HepG2 (cell line): ENCODE data around the gene ARFGEF3. TPM values are rescaled to one million over a fixed set of nuclear protein-coding genes. Genes with fewer than 3 reads are reported as not detected.

Experiments used
- CC2D1A ChIP-seq: sonication (generic); formaldehyde crosslinking; IDR thresholded peaks from 2 replicates; pipeline ENCODE4 v1.8.1; 2023; ENCODE audit warnings: mild to moderate bottlenecking, missing genetic modification reagents
- HOXA9 ChIP-seq: sonication (generic); formaldehyde crosslinking; IDR thresholded peaks from 2 replicates; pipeline ENCODE4 v1.8.1; 2022; ENCODE audit warnings: missing genetic modification reagents, mild to moderate bottlenecking, moderate library complexity, borderline replicate concordance
- MAZ ChIP-seq, 2 experiments: sonication (generic) in 1 of 2; formaldehyde crosslinking in 1 of 2; IDR thresholded peaks; 2 replicates each; pipeline versions ENCODE4 v1.5.0 to v1.6.1; 2012 to 2020; ENCODE audit warnings: low read depth in 2 of 2, mild to moderate bottlenecking in 2 of 2, borderline replicate concordance in 1 of 2, improper control_type of control experiment in 1 of 2, low read length in 1 of 2, missing genetic modification reagents in 1 of 2, moderate library complexity in 1 of 2
- PITX1 ChIP-seq: sonication (generic); formaldehyde crosslinking; IDR thresholded peaks from 2 replicates; pipeline ENCODE4 v1.5.1; 2020; ENCODE audit warnings: mild to moderate bottlenecking, missing genetic modification reagents
- RFX3 ChIP-seq: IDR thresholded peaks from 2 replicates; pipeline ENCODE4 v1.6.1; 2016; ENCODE audit warnings: missing biosample characterization, missing genetic modification reagents
- SIN3B ChIP-seq: fragments of 150-350 bp; IDR thresholded peaks from 2 replicates; pipeline ENCODE4 v1.6.1; 2014; ENCODE audit warnings: low read length
- SMAD1 ChIP-seq: sonication (generic); formaldehyde crosslinking; IDR thresholded peaks from 2 replicates; pipeline ENCODE4 v1.4.0; 2020; ENCODE audit warnings: missing genetic modification reagents, low read depth, mild to moderate bottlenecking, borderline replicate concordance
- SRSF9 ChIP-seq: fragments of 200-400 bp; formaldehyde crosslinking; IDR thresholded peaks from 2 replicates; pipeline ENCODE4 v1.6.1; 2018; ENCODE audit warnings: borderline replicate concordance, mild to moderate bottlenecking, low read depth, low read length; ENCODE audit not compliant: insufficient read depth, poor library complexity, severe bottlenecking
- STAG1 ChIP-seq: sonication (generic); formaldehyde crosslinking; IDR thresholded peaks from 2 replicates; pipeline ENCODE4 v1.4.0; 2020; ENCODE audit warnings: missing genetic modification reagents
- TCF12 ChIP-seq, 2 experiments: fragments of 450-650 bp in 1 of 2; sonication (generic) in 1 of 2; formaldehyde crosslinking in 1 of 2; IDR thresholded peaks; 2 replicates each; pipeline versions ENCODE4 v1.6.1 to v1.8.0; 2017 to 2022; ENCODE audit warnings: antibody characterized with exemption in 1 of 2, mild to moderate bottlenecking in 1 of 2, missing genetic modification reagents in 1 of 2, moderate library complexity in 1 of 2
- WIZ ChIP-seq: sonication (generic); formaldehyde crosslinking; IDR thresholded peaks from 2 replicates; pipeline ENCODE4 v1.5.1; 2020; ENCODE audit warnings: mild to moderate bottlenecking, missing genetic modification reagents
- ZNF235 ChIP-seq: sonication (generic); formaldehyde crosslinking; IDR thresholded peaks from 2 replicates; pipeline ENCODE4 v1.8.1; 2023; ENCODE audit warnings: mild to moderate bottlenecking, missing genetic modification reagents, borderline replicate concordance
- ZNF33B ChIP-seq: sonication (generic); formaldehyde crosslinking; IDR thresholded peaks from 2 replicates; pipeline ENCODE4 v1.5.1; 2020; ENCODE audit warnings: mild to moderate bottlenecking, missing genetic modification reagents
- ZNF484 ChIP-seq: sonication (generic); formaldehyde crosslinking; IDR thresholded peaks from 2 replicates; pipeline ENCODE4 v1.5.1; 2020; ENCODE audit warnings: mild to moderate bottlenecking, low read depth, missing genetic modification reagents, borderline replicate concordance
- ZNF546 ChIP-seq: sonication (generic); formaldehyde crosslinking; conservative IDR thresholded peaks from 2 replicates; pipeline ENCODE4 v1.8.1; 2023; ENCODE audit warnings: mild to moderate bottlenecking, missing genetic modification reagents
- polyA plus RNA-seq, 8 experiments: library from polyadenylated mRNA; depleted of rRNA in 3 of 8; stranded (reverse) in 7 of 8; unstranded in 1 of 8; fragments of >200 nt; fragmentation: Illumina TruSeq in 4 of 8; extraction: Trizol in 4 of 8; gene quantifications; 2 replicates each; pipeline versions ENCODE4 v1.2.1 to v1.2.3, GENCODE V29; 2011 to 2016; ENCODE audit warnings: low read depth in 4 of 8, missing spikeins in 1 of 8, mixed read lengths in 1 of 8; ENCODE audit not compliant: insufficient read depth in 1 of 8
- total RNA-seq, 5 experiments: library from RNA; depleted of rRNA; stranded (reverse); fragments of >200 nt; fragmentation: Illumina TruSeq; extraction: Trizol; gene quantifications; 2 replicates each; pipeline ENCODE4 v1.2.3, GENCODE V29; 2016; ENCODE audit warnings: low read depth in 1 of 5
- TF ChIP-seq, protein P1 (sequence below): sonication (generic); formaldehyde crosslinking; IDR thresholded peaks from 2 replicates; pipeline ENCODE4 v1.5.0; 2020; ENCODE audit warnings: mild to moderate bottlenecking, missing genetic modification reagents, moderate library complexity
- TF ChIP-seq, protein P2 (sequence below), 2 experiments: sonication (generic) in 1 of 2; formaldehyde crosslinking in 1 of 2; IDR thresholded peaks; 2 replicates each; pipeline versions ENCODE4 v1.6.1 to v1.9.0; 2014 to 2022; ENCODE audit warnings: antibody characterized with exemption in 1 of 2, borderline replicate concordance in 1 of 2, inconsistent platforms in 1 of 2, low read depth in 1 of 2, missing genetic modification reagents in 1 of 2
- TF ChIP-seq, protein P3 (sequence below): sonication (generic); formaldehyde crosslinking; IDR thresholded peaks from 2 replicates; pipeline ENCODE4 v1.4.0; 2020; ENCODE audit warnings: missing genetic modification reagents

ARFGEF3 gene
- total and polyA plus RNA-seq, 2 of the 13 experiments (the other 11 are each of a cell fraction or from before 2014, with no cell fraction given), result 0.60 to 2.6 TPM

DNA sequence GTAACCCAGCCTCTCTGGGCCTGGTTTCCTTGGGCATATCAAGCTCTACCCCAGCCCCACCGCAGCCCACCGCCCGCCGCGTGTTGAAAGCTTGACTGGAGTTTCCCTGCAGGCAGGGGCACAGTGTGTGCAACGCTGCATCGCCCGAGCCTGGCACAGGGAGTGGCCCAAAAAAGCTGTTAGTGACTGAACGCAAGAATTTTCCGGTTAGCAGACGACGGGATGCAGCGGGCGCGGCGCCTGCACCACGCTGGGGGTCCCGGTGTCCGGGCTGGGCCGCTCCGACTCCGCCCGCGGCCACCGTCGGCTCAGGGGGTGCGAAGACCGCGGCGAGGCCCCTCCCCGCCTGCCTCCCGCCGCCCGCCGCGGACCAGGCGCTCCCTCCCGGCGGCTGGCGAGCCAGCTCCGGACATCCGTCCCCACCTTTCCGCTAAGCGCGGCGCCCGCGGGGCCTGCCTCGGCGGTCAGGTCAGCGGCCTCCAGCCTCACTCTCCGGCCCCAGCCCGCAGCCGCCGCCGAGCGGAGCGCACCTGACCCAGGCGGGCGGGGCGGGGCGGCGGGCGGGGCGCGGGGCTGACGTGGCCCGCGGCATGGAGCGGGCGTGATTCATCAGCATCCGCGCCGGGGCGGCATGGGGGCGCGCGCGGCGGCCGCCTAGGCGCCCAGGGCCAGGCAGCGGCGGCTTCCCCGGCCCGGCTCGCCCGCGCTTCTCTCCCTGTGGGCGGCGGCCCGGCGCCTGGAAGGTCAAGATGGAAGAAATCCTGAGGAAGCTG is at the start of gene ARFGEF3 (continued):
- TF ChIP-seq ZNF33B (CRISPR knock-in tag) (peak; percentile 74; the same call in 1 of the 2 replicates), STAG1 (no peak; the same call in 1 of the 2 replicates), ZNF235 (CRISPR knock-in tag) (peak; percentile 61; the same call in 1 of the 2 replicates), CC2D1A (CRISPR knock-in tag) (no peak), RFX3 (no peak), SIN3B (no peak), PITX1 (CRISPR knock-in tag) (no peak), TCF12 (IDR thresholded peaks at IDR 0.05) (no peak), TCF12 (CRISPR knock-in tag; IDR thresholded peaks at IDR 0.05) (peak; percentile 42; the same call in 1 of the 2 replicates), WIZ (CRISPR knock-in tag) (no peak), HOXA9 (CRISPR knock-in tag) (no peak), MAZ (IDR thresholded peaks at IDR 0.05; ENCODE audit: borderline replicate concordance, low read depth, low read length) (no peak), MAZ (CRISPR knock-in tag; IDR thresholded peaks at IDR 0.05; ENCODE audit: low read depth) (no peak; the same call in 1 of the 2 replicates), SRSF9 (no peak), ZNF484 (CRISPR knock-in tag) (no peak), SMAD1 (CRISPR knock-in tag) (no peak), ZNF546 (CRISPR knock-in tag) (peak; percentile 85; the same call in 1 of the 2 replicates)
- TF ChIP-seq, protein P1, sequence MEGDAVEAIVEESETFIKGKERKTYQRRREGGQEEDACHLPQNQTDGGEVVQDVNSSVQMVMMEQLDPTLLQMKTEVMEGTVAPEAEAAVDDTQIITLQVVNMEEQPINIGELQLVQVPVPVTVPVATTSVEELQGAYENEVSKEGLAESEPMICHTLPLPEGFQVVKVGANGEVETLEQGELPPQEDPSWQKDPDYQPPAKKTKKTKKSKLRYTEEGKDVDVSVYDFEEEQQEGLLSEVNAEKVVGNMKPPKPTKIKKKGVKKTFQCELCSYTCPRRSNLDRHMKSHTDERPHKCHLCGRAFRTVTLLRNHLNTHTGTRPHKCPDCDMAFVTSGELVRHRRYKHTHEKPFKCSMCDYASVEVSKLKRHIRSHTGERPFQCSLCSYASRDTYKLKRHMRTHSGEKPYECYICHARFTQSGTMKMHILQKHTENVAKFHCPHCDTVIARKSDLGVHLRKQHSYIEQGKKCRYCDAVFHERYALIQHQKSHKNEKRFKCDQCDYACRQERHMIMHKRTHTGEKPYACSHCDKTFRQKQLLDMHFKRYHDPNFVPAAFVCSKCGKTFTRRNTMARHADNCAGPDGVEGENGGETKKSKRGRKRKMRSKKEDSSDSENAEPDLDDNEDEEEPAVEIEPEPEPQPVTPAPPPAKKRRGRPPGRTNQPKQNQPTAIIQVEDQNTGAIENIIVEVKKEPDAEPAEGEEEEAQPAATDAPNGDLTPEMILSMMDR (CRISPR knock-in tag), result no peak
- TF ChIP-seq, protein P2, sequence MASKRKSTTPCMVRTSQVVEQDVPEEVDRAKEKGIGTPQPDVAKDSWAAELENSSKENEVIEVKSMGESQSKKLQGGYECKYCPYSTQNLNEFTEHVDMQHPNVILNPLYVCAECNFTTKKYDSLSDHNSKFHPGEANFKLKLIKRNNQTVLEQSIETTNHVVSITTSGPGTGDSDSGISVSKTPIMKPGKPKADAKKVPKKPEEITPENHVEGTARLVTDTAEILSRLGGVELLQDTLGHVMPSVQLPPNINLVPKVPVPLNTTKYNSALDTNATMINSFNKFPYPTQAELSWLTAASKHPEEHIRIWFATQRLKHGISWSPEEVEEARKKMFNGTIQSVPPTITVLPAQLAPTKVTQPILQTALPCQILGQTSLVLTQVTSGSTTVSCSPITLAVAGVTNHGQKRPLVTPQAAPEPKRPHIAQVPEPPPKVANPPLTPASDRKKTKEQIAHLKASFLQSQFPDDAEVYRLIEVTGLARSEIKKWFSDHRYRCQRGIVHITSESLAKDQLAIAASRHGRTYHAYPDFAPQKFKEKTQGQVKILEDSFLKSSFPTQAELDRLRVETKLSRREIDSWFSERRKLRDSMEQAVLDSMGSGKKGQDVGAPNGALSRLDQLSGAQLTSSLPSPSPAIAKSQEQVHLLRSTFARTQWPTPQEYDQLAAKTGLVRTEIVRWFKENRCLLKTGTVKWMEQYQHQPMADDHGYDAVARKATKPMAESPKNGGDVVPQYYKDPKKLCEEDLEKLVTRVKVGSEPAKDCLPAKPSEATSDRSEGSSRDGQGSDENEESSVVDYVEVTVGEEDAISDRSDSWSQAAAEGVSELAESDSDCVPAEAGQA (IDR thresholded peaks at IDR 0.05; ENCODE audit: low read depth), result no peak
- TF ChIP-seq, protein P2 (CRISPR knock-in tag; IDR thresholded peaks at IDR 0.05; ENCODE audit: borderline replicate concordance), result peak; percentile 83; the same call in 1 of the 2 replicates
- TF ChIP-seq, protein P3, sequence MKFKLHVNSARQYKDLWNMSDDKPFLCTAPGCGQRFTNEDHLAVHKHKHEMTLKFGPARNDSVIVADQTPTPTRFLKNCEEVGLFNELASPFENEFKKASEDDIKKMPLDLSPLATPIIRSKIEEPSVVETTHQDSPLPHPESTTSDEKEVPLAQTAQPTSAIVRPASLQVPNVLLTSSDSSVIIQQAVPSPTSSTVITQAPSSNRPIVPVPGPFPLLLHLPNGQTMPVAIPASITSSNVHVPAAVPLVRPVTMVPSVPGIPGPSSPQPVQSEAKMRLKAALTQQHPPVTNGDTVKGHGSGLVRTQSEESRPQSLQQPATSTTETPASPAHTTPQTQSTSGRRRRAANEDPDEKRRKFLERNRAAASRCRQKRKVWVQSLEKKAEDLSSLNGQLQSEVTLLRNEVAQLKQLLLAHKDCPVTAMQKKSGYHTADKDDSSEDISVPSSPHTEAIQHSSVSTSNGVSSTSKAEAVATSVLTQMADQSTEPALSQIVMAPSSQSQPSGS (CRISPR knock-in tag), result no peak
